GM21528 (cell line): ENCODE data around the gene OR51F2.
"Not testable (repeated sequence)": the region's sequence is repeated elsewhere in the genome, so short reads cannot be mapped to it uniquely, and the experiment has no call there.

ENCODE experiments used
- ATAC-seq: cut with Tn5 transposase; IDR thresholded peaks from one replicate; pipeline ENCODE4 v1.9.1; 2021; ENCODE audit warnings: mild to moderate bottlenecking, moderate library complexity; ENCODE audit not compliant: unreplicated experiment, low FRiP score

OR51F2 gene

GRCh38 chr11:4821021-4821420 lies at the start of gene OR51F2:
OR51F2 (plus strand) TSS chr11:4821321; CDS start chr11:4821422, 101 bp downstream.
- ATAC-seq, result no peak

- no peak for ATAC-seq
These were observed 38.7 kb upstream of the OR51F2 start for GRCh38 chr11:4782454-4782853.

GRCh38 chr11:4797206-4797605 lies 23.9 kb upstream of the OR51F2 start:
- no peak for ATAC-seq

GRCh38 chr11:4798427-4799183 lies 22.5 kb upstream of the OR51F2 start:
- ATAC-seq, result no peak

- not testable (repeated sequence) for ATAC-seq
These were observed 19.8 kb upstream of the OR51F2 start for GRCh38 chr11:4801316-4801715.

GRCh38 chr11:4804280-4804679 lies 16.8 kb upstream of the OR51F2 start, which contains the start of gene OR52R1:
OR52R1 (minus strand) TSS chr11:4804380; CDS start chr11:4804380, 0 bp downstream.
- ATAC-seq, result no peak

GRCh38 chr11:4808476-4808875 lies 12.6 kb upstream of the OR51F2 start:
- no peak for ATAC-seq

GRCh38 chr11:4809246-4809645 lies 11.9 kb upstream of the OR51F2 start:
- no peak for ATAC-seq

GRCh38 chr11:4825132-4825531 lies 4.0 kb downstream of the OR51F2 start:
- no peak for ATAC-seq

GRCh38 chr11:4826425-4826824 lies 5.3 kb downstream of the OR51F2 start:
- no peak for ATAC-seq

GRCh38 chr11:4830346-4830745 lies 9.2 kb downstream of the OR51F2 start:
- no peak for ATAC-seq

- ATAC-seq, result no peak
These were observed 9.8 kb downstream of the OR51F2 start for GRCh38 chr11:4830909-4831308.

- no peak for ATAC-seq
These were observed 18.9 kb downstream of the OR51F2 start for GRCh38 chr11:4839851-4840549.

GRCh38 chr11:4848908-4849532 lies 27.9 kb downstream of the OR51F2 start, which contains the start of gene OR51S1:
OR51S1 (minus strand) TSS chr11:4849208; CDS start chr11:4849208, 0 bp downstream.
- ATAC-seq, result no peak

GRCh38 chr11:4851033-4851432 lies 29.9 kb downstream of the OR51F2 start:
- ATAC-seq, result no peak

- ATAC-seq, result not testable (repeated sequence)
These were observed 33.2 kb downstream of the OR51F2 start for GRCh38 chr11:4854286-4854685.

- ATAC-seq, result no peak
These were observed 41.5 kb downstream of the OR51F2 start for GRCh38 chr11:4862447-4863236.

GRCh38 chr11:4863876-4864275 lies 42.8 kb downstream of the OR51F2 start:
- ATAC-seq, result no peak

GRCh38 chr11:4865855-4866254 lies 44.7 kb downstream of the OR51F2 start:
- no peak for ATAC-seq
